Stimulated activated CD4-positive, alpha-beta T cell treated with anti-CD3 and anti-CD28 coated beads, Interleukin-1b, Interleukin-23, amount 100 ng/mL, for 1 hour (primary cell): ENCODE measurements around the gene ZNF827.

Experiments
- DNase-seq, 2 donors: peaks; one replicate each; pipeline ENCODE4 v3.0.0-alpha.2; 2020; ENCODE audit warnings: low read depth in 2 of 2

Gene ZNF827

DNA sequence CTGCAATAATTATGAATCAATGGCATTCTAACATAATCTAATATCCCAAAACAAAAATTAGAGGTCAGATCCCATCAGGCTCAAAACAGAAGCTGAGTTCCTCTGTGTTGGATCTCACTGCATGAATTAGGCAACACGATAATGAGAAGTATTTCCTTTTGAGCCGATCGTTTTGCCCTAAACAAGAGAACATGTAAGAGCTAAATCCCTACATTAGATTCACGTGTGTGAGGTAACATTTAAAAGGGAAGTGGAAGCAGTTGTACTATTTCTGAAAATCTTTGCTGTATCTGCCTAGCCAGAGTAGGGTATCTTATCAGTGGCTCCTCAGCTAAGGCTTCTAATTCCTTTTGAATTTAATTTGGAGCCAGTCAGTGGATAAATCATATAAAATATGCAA is 143.1 kb downstream of the ZNF827 start:
- DNase-seq: no peak

DNA sequence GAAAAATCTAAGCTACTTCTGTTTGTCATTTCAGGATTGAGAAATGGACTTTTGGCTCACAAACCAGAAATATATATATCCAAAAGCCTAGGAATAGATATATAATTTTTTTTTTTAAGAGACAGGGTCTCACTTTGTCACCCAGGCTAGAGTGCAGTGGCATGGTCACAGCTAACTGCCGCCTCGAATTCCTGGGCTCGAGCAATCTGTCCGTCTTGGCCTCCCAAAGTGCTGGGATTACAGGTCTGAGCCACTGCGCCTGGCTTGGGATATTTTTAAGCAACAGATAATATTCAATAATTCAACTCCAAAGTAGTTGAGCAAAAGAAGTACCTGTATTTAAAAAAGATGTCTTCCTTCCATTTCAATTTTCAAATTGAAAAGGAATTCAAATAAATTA is 146.2 kb downstream of the ZNF827 start:
- DNase-seq: no peak

DNA sequence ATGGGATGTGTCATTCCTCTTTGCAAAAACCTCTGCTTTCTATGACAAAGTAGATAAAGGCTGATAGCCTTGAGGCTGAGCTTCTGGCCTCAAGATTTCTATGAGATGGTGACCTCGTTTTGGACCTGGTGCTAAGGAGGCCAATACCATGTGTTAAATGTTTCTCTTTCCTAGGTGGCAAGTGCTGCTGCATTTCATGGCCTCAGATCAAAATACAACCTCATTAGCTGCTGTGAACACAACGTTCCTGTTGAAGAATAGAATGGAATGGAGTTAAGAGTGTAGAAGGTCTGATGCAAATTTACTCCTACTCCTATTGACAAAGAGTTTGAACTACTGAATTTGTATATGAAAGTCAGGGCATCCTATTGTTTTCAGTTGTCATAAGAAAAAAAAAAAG is 146.6 kb downstream of the ZNF827 start:
- DNase-seq: no peak

DNA sequence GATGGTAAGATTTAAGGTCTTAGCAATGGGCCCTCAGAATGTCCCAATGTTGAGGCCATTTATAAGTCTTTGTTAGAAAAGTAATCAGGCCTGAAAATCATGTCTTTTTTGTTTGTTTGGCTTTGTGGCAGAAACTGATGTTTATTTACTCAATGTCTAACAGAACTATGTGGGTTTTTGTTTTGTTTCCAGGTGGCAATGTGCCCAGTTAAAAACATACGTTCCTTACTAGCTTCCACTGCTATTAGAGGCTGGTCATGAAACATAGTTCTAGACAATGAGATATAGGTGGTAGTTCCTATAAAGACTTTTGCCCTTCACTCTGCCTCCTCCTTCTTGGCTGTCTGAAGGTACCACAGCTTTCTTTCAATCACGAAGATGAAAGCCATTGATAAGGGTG is 149.9 kb downstream of the ZNF827 start:
- DNase-seq: no peak

DNA sequence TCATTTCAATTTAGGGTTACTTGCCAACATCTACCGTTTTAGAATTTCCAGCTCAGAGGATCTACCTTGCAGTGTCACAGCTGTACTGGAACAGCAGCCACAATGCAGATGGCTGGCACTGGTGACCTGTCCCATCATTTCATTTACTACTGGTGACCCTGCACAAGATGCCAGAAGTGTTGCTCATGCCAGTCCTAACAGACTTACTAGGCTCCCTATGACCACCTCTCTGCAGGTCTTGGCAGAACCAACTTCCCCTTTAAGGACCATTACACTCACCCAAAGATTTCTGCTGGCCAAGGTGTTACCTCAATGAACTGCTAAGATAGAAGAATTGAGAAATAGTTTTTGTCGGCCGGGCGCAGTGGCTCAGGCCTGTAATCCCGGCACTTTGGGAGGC is 151.8 kb downstream of the ZNF827 start:
- no peak for DNase-seq

DNA sequence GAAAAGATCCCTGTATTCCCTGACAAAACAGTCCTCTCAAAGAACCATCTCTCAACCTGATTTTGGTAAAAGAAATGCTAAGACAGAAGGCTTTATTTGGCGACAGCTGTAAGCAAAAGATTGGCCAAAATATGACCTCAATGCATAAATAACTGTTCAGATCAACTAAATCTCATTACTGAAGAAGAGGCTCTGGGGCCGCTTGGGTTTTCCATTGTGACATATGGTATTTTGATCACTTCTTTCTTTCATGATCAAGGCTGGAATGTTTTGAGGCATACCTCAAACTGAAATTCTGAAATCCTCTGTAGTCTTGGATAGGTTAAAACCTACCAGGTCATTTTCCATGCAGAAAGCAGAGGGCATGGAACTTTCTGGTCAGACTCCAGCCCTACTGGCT is 152.4 kb downstream of the ZNF827 start:
- no peak for DNase-seq

DNA sequence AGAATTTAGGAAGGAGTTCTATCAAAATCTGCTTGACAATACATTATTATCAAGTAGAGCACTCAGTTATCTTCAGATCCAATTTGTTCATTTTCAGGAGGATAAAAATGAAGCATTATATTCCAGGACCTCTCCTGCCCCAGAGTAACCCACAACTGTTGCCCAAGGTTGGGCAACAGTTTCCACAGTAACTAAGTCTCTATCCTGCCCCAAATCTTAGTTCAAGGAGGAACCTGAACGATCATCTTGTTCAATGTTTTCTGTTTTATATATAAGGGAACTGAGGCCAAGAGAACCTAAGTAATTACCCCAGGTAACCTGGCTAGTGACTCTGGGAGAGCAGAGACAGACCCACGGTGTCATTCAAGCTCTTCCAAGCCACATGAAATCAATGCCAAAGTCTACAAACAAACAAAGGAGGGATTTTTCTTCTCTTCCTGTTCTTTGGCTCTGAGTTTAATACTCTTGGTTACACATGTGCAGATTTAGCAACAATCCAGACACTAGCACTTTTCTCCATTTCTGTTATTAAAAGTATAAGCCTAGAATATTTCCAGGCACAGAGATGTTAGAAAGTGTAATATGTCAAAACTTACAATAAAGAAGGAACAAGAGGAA is 153.1 kb downstream of the ZNF827 start:
- DNase-seq: no peak

DNA sequence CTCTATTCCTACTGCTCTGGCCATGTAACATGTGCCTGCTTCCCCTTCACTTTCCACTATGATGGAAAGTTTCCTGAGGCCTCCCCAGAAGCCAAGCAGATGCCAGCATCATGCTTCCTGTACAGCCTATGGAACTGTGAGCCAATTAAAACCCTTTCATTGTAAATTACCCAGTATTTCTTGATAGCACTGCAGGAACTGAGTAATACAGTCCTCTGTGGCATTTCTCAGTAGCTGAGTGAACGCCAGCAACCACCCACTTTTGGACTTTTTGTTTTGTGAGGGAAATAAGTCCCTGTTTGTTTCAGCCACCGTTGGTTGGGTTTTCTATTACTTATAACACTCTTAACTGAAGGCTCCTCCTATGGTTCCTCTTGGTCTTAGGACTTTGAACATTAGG is 154.6 kb downstream of the ZNF827 start:
- no peak for DNase-seq

DNA sequence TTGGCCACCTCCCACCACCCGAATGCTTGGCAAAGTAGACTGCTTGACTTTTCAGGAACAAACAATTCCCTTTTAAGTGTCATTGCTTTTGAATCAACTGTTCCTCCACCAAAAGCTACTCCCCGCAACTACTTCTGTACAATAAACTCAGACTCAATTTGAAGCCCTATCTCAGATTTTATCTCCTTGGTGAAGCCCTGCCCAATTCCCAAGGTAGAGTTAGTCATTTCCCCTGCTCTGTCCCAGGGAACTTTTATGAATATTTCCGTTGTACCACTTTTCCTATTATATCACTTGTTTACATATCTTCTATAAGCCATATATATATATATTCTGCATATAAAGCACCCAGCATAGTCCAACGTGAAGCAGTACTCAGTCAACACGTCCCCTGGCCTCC is 155.9 kb downstream of the ZNF827 start:
- no peak for DNase-seq

DNA sequence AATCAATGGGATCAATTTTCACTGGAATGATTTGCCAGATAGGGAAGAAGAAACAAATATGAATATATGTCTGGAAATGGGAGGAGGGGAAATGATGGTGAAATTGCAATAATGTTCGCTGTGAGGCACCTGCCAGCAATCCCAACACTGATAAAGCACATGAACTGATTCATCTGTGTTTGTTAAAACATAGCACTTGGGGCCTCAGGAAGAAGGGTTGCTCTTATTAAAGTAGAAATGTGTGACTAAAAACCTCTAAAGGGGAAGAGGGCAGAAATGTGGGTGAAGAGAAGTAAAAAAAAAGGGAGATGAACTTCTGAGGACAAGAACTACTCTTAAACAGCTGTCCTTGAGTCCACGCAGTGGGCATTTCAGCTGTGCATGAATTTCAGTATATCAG is 157.3 kb downstream of the ZNF827 start:
- DNase-seq: no peak

DNA sequence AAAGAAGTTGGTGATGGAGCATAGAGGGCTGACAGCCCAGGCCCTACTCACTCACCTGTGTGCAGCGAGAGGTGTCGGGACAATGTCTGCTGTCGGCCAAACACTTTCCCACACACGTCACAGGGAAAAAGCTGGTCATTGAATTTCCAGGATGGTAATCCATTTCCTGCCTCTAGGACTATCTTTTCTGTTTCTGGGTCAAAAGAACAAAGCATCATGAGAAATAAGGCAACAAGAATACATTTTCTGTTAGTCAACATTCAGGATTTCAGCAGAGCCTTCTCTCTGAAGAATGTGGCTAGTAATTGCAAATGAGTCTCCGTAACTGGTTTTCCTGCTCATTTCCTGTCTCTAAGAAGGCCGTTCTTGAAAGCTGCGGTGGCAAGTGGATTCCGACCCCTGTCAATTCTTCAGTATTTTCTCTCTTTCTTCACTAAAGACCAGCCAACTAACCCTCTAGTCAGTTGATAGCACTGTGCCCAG is 159.3 kb downstream of the ZNF827 start:
- DNase-seq: no peak

DNA sequence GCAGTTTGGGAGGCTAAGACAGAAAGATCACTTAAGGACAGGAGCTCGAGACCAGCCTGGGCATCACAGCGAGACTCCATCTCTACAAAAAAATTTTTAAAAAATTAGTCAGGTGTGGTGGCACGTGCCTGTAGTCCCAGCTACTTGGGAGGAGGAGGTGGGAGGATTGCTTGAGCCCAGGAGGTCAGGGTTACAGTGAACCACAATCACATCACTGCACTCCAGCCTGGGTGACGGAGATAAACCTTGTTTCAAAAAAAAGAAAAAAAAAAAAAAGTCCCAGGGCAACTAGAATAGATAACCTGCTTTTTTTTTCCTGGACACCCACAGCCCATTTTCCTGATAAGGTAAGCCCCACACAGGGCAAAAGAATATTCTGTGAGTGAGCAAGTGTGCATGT is 162.4 kb downstream of the ZNF827 start:
- DNase-seq: no peak

DNA sequence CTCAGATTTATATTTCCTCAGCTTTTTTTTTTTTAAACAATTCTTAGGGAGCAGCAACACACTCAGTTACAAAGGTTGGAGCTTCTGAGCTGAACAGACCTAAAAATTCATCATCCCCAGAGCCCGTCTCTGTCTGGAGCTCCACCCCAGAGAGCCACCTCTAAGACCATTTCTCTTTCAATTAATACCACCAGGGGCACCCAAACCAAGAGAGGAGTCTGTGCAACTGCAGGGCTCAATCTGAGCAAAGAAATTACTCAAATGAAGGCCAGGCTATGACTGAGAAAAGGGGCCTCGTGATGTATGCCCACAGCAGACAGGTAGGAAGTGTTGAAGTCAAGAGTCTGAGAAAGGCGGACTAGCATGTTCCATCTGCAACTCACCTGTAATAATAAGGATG is 163.2 kb downstream of the ZNF827 start:
- DNase-seq: no peak

DNA sequence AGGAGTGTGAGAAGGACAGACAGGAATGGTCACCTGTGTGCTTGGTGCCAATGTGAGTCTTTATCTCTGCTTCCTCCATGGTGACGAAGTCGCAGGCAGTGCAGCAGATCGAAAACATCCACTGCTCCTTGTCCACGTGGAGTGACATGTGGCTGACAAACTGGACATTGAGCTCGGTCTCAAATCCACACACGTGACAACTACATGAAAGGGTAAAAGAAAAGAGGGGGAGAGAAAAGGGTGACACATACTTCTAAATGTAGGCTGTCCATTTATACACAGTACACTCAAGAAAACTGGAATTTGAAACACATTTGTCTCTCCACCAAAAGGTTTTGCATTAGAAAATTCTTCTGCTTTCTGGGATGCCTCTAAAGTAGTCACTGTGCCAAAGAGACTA is 164.2 kb downstream of the ZNF827 start:
- DNase-seq: no peak

DNA sequence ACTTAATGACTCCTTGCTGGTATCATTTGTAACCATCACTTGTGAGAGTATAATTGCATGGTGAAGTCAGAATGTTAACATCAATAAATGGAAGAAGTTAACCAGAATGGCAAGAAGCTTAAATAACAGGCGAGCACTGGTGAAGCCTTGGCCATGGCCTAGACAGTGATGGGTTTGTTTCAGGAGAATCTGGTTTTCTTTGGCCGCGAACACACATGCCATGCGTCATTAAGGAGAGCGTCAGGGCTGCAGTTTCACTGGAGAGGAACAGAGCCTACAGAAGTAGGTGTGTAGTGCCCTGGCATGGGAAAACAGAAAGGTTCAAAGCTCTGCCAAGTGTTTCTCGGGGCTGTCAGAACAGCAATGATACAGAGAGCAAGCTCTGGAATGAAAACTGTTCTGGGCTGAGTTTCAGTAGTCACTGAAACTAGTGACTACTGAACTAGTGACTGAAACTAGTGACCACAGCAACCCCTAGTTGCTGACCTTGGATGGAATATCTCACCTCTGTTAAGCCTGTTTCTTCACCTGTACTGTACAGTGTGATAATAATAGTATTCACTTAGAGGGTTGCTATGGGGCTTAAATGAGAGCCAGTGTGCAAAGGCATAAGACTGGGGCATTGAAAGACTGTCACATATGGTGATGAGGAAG is 164.9 kb downstream of the ZNF827 start:
- no peak for DNase-seq

DNA sequence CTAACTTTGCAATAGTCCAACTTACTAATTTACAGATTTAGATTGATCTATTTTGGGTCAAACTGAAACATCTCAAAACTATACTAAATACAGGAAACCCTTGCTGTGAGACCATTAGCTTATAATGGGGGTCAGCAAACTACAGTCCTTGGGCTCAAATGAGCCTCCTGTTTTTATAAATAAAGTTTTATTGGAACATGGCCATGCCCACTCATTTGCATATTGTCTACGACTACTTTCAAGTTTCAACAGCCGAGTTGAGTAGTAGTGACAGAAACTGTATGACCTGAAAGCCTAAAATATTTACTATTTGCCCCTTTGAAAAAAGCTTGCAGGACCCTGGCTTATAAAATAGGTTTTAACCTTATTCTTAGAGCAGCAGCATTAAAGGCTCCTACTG is 166.3 kb downstream of the ZNF827 start:
- no peak for DNase-seq

DNA sequence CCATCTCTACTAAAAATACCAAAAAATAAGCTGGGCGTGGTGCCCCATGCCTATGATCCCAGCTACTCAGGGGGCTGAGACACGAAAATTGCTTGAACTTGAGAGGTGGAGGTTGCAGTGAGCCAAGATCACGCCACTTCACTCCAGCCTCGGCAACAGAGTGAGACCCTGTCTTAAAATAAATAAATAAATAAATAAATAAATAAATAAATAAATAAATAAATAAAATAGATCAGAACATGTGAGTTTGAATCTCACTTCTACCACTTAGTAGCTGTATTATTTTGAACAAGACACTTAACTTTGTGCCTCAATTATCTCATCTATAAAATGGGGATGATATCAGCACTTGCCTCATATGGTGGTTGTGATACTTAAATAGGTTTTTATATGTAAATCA is 168.5 kb downstream of the ZNF827 start:
- no peak for DNase-seq

DNA sequence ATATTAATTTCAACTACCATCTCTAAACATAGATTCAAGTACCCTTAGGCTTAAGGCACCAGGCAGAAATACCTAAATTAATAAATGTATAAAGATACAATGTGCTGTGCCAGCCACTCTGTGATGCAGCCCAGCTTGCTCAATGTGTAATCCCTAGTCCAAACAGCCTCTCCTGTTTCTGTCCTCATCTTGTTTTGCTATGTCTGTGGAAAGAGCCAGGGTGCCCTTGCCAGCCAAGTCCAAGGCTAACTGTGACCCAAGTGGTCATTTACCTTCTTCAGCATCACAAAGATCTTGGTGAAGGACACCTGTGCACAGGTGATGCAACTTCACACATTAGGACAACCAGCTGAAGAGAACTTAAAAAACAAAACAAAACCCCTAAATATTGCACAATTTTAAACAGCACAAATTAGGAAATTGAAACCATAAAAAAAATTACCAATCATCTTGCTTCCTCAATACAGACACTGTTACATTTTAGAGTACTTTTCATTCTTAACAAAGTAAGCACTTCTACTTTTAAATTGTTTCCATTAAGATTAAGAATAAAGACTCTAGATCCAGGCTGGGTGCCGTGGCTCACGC is 169.1 kb downstream of the ZNF827 start:
- no peak for DNase-seq

DNA sequence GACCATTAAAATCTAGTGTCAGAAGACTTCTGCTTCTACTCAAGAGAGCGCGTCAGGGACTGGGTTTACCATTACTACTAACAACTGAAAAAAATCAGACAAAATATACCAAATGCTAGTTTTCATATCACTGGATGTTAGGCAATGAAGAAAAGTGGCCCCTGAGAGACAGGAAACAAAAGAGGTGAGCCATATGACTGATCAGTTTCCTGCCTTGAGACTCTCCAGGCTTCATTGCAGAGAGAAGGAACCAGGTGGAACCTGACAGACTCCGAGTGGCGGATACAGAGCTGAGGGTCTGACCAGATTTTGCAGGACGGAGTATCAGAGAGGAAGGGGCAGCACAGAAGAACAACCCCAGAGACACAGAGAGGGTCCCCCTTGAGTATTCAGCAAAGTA is 172.3 kb downstream of the ZNF827 start:
- DNase-seq: no peak

DNA sequence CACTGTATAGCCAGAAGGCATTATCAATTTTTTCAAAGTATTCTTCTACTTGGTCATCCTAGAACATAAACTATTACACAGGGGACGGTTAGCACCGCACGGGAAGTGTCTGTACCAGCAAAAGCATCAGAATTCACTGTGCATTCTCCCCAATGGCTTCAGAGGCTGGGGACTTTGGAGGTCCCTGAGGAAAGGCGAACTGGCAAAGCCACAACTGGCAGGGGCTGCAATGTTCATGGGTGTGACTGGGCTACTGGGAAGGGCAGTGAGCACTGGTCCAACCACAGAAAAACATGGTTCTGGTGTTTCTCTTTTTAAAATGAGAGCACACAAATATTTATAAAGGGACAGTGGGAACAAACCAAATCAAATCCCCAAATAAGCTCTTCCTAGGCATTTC is 175.2 kb downstream of the ZNF827 start:
- no peak for DNase-seq

DNA sequence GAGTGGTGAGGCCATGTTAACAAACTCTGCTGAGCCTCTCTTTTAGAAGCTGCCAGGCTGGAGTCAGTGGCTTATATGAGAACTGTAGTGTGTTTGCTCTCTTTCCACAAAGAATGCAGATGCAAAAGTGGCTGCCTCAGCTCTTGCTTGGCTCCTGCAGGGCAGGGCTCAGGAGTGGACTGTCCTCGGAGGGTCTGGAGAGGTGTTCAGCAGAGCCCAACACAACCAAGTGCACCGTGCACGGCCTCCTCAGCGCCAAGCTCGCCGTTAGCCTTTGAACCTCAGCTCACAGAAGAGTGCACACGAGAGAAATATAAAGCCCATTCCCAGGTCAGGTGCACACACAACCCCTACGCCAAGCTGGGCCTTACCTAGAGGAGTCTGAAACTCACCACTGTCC is 175.9 kb downstream of the ZNF827 start:
- no peak for DNase-seq

DNA sequence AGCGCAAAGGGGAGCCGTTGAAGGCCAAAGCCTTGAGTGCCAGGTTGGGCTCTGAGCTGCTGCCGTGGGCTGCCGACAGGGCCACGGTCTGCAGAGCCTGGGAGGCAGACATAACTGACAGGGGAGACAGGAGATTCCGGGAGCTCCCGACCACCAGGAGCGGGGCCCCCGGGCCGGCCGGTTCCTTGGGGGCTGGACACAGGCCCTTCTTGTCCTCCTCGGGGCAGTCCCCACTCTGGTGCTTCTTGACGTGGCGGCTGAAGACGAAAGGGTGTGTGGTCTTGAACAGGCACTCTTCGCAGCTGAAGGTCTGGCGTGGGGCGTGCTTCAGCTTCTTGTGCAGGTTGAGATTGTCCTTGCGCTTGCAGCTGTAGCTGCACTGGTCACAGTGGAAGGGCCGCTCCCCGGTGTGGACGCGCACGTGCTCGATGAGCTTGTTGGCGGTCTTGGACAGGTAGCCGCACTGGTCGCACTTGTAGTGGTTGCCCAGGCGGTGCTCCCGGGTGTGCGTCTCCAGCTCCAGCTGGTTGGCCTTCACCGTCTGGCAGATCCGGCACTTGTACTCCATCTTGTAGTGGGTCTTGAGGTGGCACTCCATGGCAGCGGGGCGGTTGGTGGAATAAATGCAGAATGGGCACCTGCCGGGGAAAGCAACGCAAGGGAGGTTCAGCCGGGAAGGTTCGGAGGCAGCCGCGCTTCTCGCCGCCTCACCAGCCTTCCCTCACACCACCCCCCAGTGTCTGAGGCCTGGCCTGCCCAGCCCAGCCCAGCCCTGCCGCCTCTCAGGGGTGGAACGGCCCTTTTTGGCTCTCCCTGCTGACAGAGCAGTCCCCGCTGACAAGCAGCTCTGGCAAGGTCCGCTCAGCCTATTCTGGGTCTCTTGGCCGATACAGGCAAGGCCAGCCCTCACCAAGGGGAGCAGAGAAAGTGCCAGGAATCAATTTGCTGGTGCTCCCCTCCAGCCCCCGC is 177.4 kb downstream of the ZNF827 start:
- no peak for DNase-seq
